GM21367 (cell line): Measurements from ENCODE around the gene TOPBP1.
"Not testable (repeated sequence)": the region's sequence is repeated elsewhere in the genome, so short reads cannot be mapped to it uniquely, and the experiment has no call there.

Source experiments
- ATAC-seq: cut with Tn5 transposase; IDR thresholded peaks from one replicate; pipeline ENCODE4 v1.9.1; 2021; ENCODE audit not compliant: unreplicated experiment

The TOPBP1 gene

GRCh38 chr3:133661454-133662277 lies at the start of gene TOPBP1:
TOPBP1 (minus strand) TSS chr3:133661941; CDS start chr3:133661127, 814 bp downstream.
- peak; percentile 81 for ATAC-seq

GRCh38 chr3:133711013-133711412 lies 49.3 kb upstream of the TOPBP1 start:
- ATAC-seq: no peak

- ATAC-seq: no peak
Observed at GRCh38 chr3:133709139-133709750, 47.5 kb upstream of the TOPBP1 start.

- no peak for ATAC-seq
Observed at GRCh38 chr3:133706033-133706432, 44.3 kb upstream of the TOPBP1 start.

GRCh38 chr3:133703915-133704314 lies 42.2 kb upstream of the TOPBP1 start:
- no peak for ATAC-seq

GRCh38 chr3:133701435-133702358 lies 40.0 kb upstream of the TOPBP1 start:
- no peak for ATAC-seq

- no peak for ATAC-seq
Observed at GRCh38 chr3:133700351-133700750, 38.6 kb upstream of the TOPBP1 start.

GRCh38 chr3:133699903-133700302 lies 38.2 kb upstream of the TOPBP1 start:
- no peak for ATAC-seq

- ATAC-seq: no peak
Observed at GRCh38 chr3:133699467-133699866, 37.7 kb upstream of the TOPBP1 start.

- ATAC-seq: no peak
Observed at GRCh38 chr3:133697960-133698359, 36.2 kb upstream of the TOPBP1 start.

GRCh38 chr3:133695560-133696171 lies 33.9 kb upstream of the TOPBP1 start:
- no peak for ATAC-seq

GRCh38 chr3:133694288-133695268 lies 32.8 kb upstream of the TOPBP1 start:
- no peak for ATAC-seq

GRCh38 chr3:133693821-133694220 lies 32.1 kb upstream of the TOPBP1 start:
- no peak for ATAC-seq

GRCh38 chr3:133692759-133693158 lies 31.0 kb upstream of the TOPBP1 start:
- ATAC-seq: no peak

- ATAC-seq: no peak
Observed at GRCh38 chr3:133691273-133692107, 29.7 kb upstream of the TOPBP1 start.

GRCh38 chr3:133677993-133678392 lies 16.3 kb upstream of the TOPBP1 start:
- not testable (repeated sequence) for ATAC-seq

- no peak for ATAC-seq
Observed at GRCh38 chr3:133676336-133677118, 14.8 kb upstream of the TOPBP1 start.
